ENCODE results near the gene PCNX3.

PCNX3 gene

GRCh38 chr11:65580756-65581155 lies 34.8 kb upstream of the PCNX3 start:
- DNase-seq: no peak

- DNase-seq: no peak
Observed at GRCh38 chr11:65581928-65582327, 33.6 kb upstream of the PCNX3 start.

GRCh38 chr11:65583589-65583988 lies 32.0 kb upstream of the PCNX3 start:
- no peak for DNase-seq

GRCh38 chr11:65584106-65584505 lies 31.5 kb upstream of the PCNX3 start:
- no peak for DNase-seq

- no peak for DNase-seq
Observed at GRCh38 chr11:65584723-65585171, 30.8 kb upstream of the PCNX3 start.

- DNase-seq: no peak
Observed at GRCh38 chr11:65585396-65586246, 30.0 kb upstream of the PCNX3 start.

GRCh38 chr11:65586247-65586630 lies 29.3 kb upstream of the PCNX3 start:
- DNase-seq: no peak

GRCh38 chr11:65586676-65587075 lies 28.9 kb upstream of the PCNX3 start:
- DNase-seq: peak; percentile 52

- DNase-seq: no peak
Observed at GRCh38 chr11:65588199-65589054, 27.1 kb upstream of the PCNX3 start.

- no peak for DNase-seq
Observed at GRCh38 chr11:65589444-65590239, 25.9 kb upstream of the PCNX3 start.

GRCh38 chr11:65590240-65590738 lies 25.3 kb upstream of the PCNX3 start:
- no peak for DNase-seq

GRCh38 chr11:65591939-65592857 lies 23.4 kb upstream of the PCNX3 start:
- no peak for DNase-seq

- no peak for DNase-seq
Observed at GRCh38 chr11:65592858-65593517, 22.6 kb upstream of the PCNX3 start.

- no peak for DNase-seq
Observed at GRCh38 chr11:65593518-65594414, 21.8 kb upstream of the PCNX3 start.

- DNase-seq: no peak
Observed at GRCh38 chr11:65595131-65595530, 20.4 kb upstream of the PCNX3 start.

GRCh38 chr11:65595543-65596281 lies 19.9 kb upstream of the PCNX3 start, which contains the start of gene KCNK7:
TSS of gene KCNK7 (minus strand) at chr11:65595800. CDS start at chr11:65595772, 28 bp downstream.
- DNase-seq: no peak

GRCh38 chr11:65596520-65596919 lies 19.1 kb upstream of the PCNX3 start:
- no peak for DNase-seq

- no peak for DNase-seq
Observed at GRCh38 chr11:65598258-65598699, 17.3 kb upstream of the PCNX3 start.

Data from NCI-H524 treated with DMSO at 0.1 percent for 48 hours (cell line).